SK-N-SH treated with all-trans-retinoic acid at 6 μM for 48 hours (cell line): ENCODE measurements around the gene PLXNB1.

Source experiments
- ARNTL ChIP-seq: fragments of 450-650 bp; formaldehyde crosslinking; IDR thresholded peaks from 2 replicates; pipeline ENCODE4 v1.5.0; 2020; ENCODE audit warnings: low read depth, mild to moderate bottlenecking, moderate library complexity, borderline replicate concordance
- BACH2 ChIP-seq: fragments of 250-450 bp; sonication (Bioruptor Pico); IDR thresholded peaks from 2 replicates; pipeline ENCODE4 v1.9.0; 2021; ENCODE audit warnings: mild to moderate bottlenecking, borderline replicate concordance
- CSDC2 ChIP-seq: fragments of 250-450 bp; sonication (Bioruptor Pico); IDR thresholded peaks from 2 replicates; pipeline ENCODE4 v1.5.0; 2020; ENCODE audit warnings: mild to moderate bottlenecking, moderate library complexity
- GLIS3 ChIP-seq: fragments of 250-450 bp; sonication (Bioruptor Pico); IDR thresholded peaks from 2 replicates; pipeline ENCODE4 v1.5.0; 2020; ENCODE audit warnings: mild to moderate bottlenecking, moderate library complexity
- ISL1 ChIP-seq: fragments of 250-450 bp; sonication (Bioruptor Pico); IDR thresholded peaks from 2 replicates; pipeline ENCODE4 v2.1.2; 2022; ENCODE audit warnings: mild to moderate bottlenecking, moderate library complexity
- OSR1 ChIP-seq: fragments of 250-450 bp; sonication (Bioruptor Pico); IDR thresholded peaks from 2 replicates; pipeline ENCODE4 v1.8.0; 2022; ENCODE audit warnings: moderate library complexity, mild to moderate bottlenecking, inconsistent platforms
- PPARA ChIP-seq: fragments of 250-450 bp; sonication (Bioruptor Pico); IDR thresholded peaks from 2 replicates; pipeline ENCODE4 v1.5.0; 2020; ENCODE audit warnings: mild to moderate bottlenecking, borderline replicate concordance
- RARB ChIP-seq: fragments of 250-450 bp; sonication (Bioruptor Pico); IDR thresholded peaks from 2 replicates; pipeline ENCODE4 v1.8.0; 2021; ENCODE audit warnings: mild to moderate bottlenecking, moderate library complexity
- ZC3H10 ChIP-seq: fragments of 250-450 bp; sonication (Bioruptor Pico); IDR thresholded peaks from 2 replicates; pipeline ENCODE4 v1.5.1; 2021; ENCODE audit warnings: mild to moderate bottlenecking, moderate library complexity
- ZFP30 ChIP-seq: fragments of 450-650 bp; formaldehyde crosslinking; IDR thresholded peaks from 2 replicates; pipeline ENCODE4 v1.5.0; 2022; ENCODE audit warnings: mild to moderate bottlenecking, moderate library complexity
- ZNF565 ChIP-seq: fragments of 450-650 bp; formaldehyde crosslinking; conservative IDR thresholded peaks from 2 replicates; pipeline ENCODE4 v1.5.0; 2020; ENCODE audit warnings: low read depth, mild to moderate bottlenecking, moderate library complexity
- TF ChIP-seq, protein P1 (sequence below): fragments of 250-450 bp; sonication (Bioruptor Pico); IDR thresholded peaks from 2 replicates; pipeline ENCODE4 v1.8.0; 2020; ENCODE audit warnings: mild to moderate bottlenecking, moderate library complexity, borderline replicate concordance
- TF ChIP-seq, protein P2 (sequence below): fragments of 250-450 bp; sonication (Bioruptor Pico); IDR thresholded peaks from 2 replicates; pipeline ENCODE4 v1.8.0; 2021; ENCODE audit warnings: low read depth, mild to moderate bottlenecking, moderate library complexity, borderline replicate concordance

DNA sequence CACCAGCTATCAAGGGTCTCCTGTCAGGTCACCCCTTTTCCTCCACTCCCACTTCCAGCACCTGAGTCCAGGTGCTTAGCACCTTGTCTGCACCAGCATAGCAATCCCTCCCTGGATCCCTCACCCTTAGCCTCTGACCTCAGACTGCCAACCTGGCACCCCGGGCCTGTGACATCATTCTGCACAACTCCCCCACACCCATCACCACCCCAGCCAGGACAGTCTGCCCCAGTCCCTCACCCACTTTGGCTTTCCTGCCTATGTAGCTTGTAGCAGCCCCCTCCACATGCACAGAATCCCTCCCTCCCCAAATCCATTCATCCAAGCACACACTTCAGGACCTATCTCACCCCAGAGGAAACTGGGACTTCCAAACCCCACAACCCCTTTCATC is 819 bp upstream of the PLXNB1 start:
- TF ChIP-seq ZNF565 (CRISPR knock-in tag) (no peak), ZFP30 (CRISPR knock-in tag) (no peak), RARB (no peak), ISL1 (CRISPR knock-in tag) (no peak), OSR1 (CRISPR knock-in tag) (no peak), PPARA (no peak), CSDC2 (CRISPR knock-in tag) (no peak), GLIS3 (CRISPR knock-in tag) (no peak), BACH2 (CRISPR knock-in tag) (no peak), ARNTL (CRISPR knock-in tag) (no peak), ZC3H10 (CRISPR knock-in tag) (no peak)
- TF ChIP-seq, protein P1, sequence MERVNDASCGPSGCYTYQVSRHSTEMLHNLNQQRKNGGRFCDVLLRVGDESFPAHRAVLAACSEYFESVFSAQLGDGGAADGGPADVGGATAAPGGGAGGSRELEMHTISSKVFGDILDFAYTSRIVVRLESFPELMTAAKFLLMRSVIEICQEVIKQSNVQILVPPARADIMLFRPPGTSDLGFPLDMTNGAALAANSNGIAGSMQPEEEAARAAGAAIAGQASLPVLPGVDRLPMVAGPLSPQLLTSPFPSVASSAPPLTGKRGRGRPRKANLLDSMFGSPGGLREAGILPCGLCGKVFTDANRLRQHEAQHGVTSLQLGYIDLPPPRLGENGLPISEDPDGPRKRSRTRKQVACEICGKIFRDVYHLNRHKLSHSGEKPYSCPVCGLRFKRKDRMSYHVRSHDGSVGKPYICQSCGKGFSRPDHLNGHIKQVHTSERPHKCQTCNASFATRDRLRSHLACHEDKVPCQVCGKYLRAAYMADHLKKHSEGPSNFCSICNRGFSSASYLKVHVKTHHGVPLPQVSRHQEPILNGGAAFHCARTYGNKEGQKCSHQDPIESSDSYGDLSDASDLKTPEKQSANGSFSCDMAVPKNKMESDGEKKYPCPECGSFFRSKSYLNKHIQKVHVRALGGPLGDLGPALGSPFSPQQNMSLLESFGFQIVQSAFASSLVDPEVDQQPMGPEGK (CRISPR knock-in tag): no peak
- TF ChIP-seq, protein P2, sequence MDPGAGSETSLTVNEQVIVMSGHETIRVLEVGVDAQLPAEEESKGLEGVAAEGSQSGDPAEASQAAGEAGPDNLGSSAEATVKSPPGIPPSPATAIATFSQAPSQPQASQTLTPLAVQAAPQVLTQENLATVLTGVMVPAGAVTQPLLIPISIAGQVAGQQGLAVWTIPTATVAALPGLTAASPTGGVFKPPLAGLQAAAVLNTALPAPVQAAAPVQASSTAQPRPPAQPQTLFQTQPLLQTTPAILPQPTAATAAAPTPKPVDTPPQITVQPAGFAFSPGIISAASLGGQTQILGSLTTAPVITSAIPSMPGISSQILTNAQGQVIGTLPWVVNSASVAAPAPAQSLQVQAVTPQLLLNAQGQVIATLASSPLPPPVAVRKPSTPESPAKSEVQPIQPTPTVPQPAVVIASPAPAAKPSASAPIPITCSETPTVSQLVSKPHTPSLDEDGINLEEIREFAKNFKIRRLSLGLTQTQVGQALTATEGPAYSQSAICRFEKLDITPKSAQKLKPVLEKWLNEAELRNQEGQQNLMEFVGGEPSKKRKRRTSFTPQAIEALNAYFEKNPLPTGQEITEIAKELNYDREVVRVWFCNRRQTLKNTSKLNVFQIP (CRISPR knock-in tag): no peak
